ENCODE data around the gene NFATC1.

NFATC1 gene

GRCh38 chr18:79469309-79469708, 73.6 kb downstream of the NFATC1 start:
- H3K27ac ChIP-seq (ENCODE audit: low read length) = no peak overlapping the region
- H2AFZ ChIP-seq (ENCODE audit: low read depth, low read length) = no peak overlapping the region
- H3K4me3 ChIP-seq (ENCODE audit: low read length) = no peak overlapping the region
- no peaks in the 10 kb centered on the region for H3K27me3 ChIP-seq (ENCODE audit: low read depth, low read length)
- TF ChIP-seq EZH2phosphoT487 (IDR thresholded peaks at IDR 0.05; ENCODE audit: low read depth) (no peak), CTCF (IDR thresholded peaks at IDR 0.05; ENCODE audit: low read depth, low read length) (no peak)
- H3K4me1 ChIP-seq (ENCODE audit: low read length) = peaks cover 26% of the 10 kb centered on the region
- no peaks in the 10 kb centered on the region for H3K79me2 ChIP-seq (ENCODE audit: low read length)
- no peaks in the 10 kb centered on the region for H4K20me1 ChIP-seq (ENCODE audit: insufficient read depth, low read length)
- H3K36me3 ChIP-seq (replicated peaks; ENCODE audit: low read depth, low read length) = peaks cover 52% of the 10 kb centered on the region
- H3K9ac ChIP-seq (ENCODE audit: low read length) = no peak overlapping the region
- H3K9me3 ChIP-seq (ENCODE audit: insufficient read depth, low read length) = no peaks in the 10 kb centered on the region
- H3K4me2 ChIP-seq (ENCODE audit: low read length) = no peak overlapping the region

- H4K20me1 ChIP-seq (ENCODE audit: insufficient read depth, low read length) = no peaks in the 10 kb centered on the region
- peaks cover 23% of the 10 kb centered on the region for H3K4me1 ChIP-seq (ENCODE audit: low read length)
- no peak overlapping the region for H3K9ac ChIP-seq (ENCODE audit: low read length)
- no peak overlapping the region for H2AFZ ChIP-seq (ENCODE audit: low read depth, low read length)
- H3K27ac ChIP-seq (ENCODE audit: low read length) = no peak overlapping the region
- no peak overlapping the region for H3K4me3 ChIP-seq (ENCODE audit: low read length)
- no peaks in the 10 kb centered on the region for H3K27me3 ChIP-seq (ENCODE audit: low read depth, low read length)
- H3K9me3 ChIP-seq (ENCODE audit: insufficient read depth, low read length) = no peaks in the 10 kb centered on the region
- TF ChIP-seq EZH2phosphoT487 (IDR thresholded peaks at IDR 0.05; ENCODE audit: low read depth) = no peak
- TF ChIP-seq CTCF (IDR thresholded peaks at IDR 0.05; ENCODE audit: low read depth, low read length) = no peak
- H3K4me2 ChIP-seq (ENCODE audit: low read length) = no peak overlapping the region
- H3K79me2 ChIP-seq (ENCODE audit: low read length) = no peaks in the 10 kb centered on the region
- peaks cover 52% of the 10 kb centered on the region for H3K36me3 ChIP-seq (replicated peaks; ENCODE audit: low read depth, low read length)
These were observed 74.2 kb downstream of the NFATC1 start for GRCh38 chr18:79469751-79470505.

DNA sequence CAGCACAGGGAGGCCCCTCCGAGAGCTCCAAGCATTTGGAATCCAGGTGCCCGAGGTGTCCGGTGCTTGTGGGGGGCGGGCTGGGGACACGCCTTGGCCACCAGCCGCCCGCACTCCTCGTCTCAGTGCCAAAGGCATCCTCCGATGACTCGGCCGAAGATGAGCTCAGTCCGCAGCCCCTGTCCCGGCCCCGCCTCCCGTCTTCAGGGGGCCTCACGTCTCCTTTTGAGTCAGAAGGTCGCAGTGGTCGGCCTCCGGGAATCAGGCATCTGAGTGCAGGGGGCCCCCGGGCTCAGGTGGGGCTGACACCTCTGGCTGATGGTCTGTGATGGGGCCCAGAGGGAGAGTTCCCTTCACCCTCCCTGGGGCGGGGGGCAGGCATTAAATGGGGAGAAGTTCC, 74.8 kb downstream of the NFATC1 start:
- H3K4me1 ChIP-seq (ENCODE audit: low read length) = peaks cover 17% of the 10 kb centered on the region
- no peaks in the 10 kb centered on the region for H3K9me3 ChIP-seq (ENCODE audit: insufficient read depth, low read length)
- TF ChIP-seq CTCF (IDR thresholded peaks at IDR 0.05; ENCODE audit: low read depth, low read length) (no peak), EZH2phosphoT487 (IDR thresholded peaks at IDR 0.05; ENCODE audit: low read depth) (no peak)
- no peaks in the 10 kb centered on the region for H3K27me3 ChIP-seq (ENCODE audit: low read depth, low read length)
- no peaks in the 10 kb centered on the region for H4K20me1 ChIP-seq (ENCODE audit: insufficient read depth, low read length)
- H3K36me3 ChIP-seq (replicated peaks; ENCODE audit: low read depth, low read length) = peaks cover 52% of the 10 kb centered on the region
- H3K4me2 ChIP-seq (ENCODE audit: low read length) = no peak overlapping the region
- no peak overlapping the region for H3K4me3 ChIP-seq (ENCODE audit: low read length)
- H3K27ac ChIP-seq (ENCODE audit: low read length) = no peak overlapping the region
- no peak overlapping the region for H2AFZ ChIP-seq (ENCODE audit: low read depth, low read length)
- H3K79me2 ChIP-seq (ENCODE audit: low read length) = no peaks in the 10 kb centered on the region
- H3K9ac ChIP-seq (ENCODE audit: low read length) = no peak overlapping the region

DNA sequence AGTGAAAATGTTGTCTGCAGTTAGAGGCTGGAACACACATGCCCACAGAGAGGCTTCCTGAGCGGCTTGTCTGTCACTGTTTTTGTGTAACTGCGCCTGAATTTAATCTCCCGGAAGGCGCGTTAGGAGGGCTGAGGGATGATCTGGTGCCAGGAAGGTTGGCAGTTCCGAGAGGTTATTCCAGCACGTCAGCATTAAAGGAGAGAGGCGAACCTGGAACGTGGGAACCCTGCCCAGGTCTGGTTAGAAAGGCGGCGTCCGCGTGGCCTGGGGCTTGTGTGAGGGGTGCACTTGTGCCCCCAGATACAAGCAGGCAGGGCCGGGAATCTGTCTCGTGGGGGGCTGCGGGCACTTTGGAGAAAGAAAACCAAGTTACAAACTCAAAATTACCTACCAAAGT, 75.3 kb downstream of the NFATC1 start:
- Histone ChIP-seq H3K4me2 (ENCODE audit: low read length) (no peak overlapping the region), H3K36me3 (replicated peaks; ENCODE audit: low read depth, low read length) (peaks cover 52% of the 10 kb centered on the region), H3K27me3 (ENCODE audit: low read depth, low read length) (no peaks in the 10 kb centered on the region), H3K9me3 (ENCODE audit: insufficient read depth, low read length) (no peaks in the 10 kb centered on the region), H3K79me2 (ENCODE audit: low read length) (no peaks in the 10 kb centered on the region), H3K4me3 (ENCODE audit: low read length) (no peak overlapping the region), H2AFZ (ENCODE audit: low read depth, low read length) (no peak overlapping the region), H3K27ac (ENCODE audit: low read length) (no peak overlapping the region), H4K20me1 (ENCODE audit: insufficient read depth, low read length) (no peaks in the 10 kb centered on the region), H3K4me1 (ENCODE audit: low read length) (peaks cover 12% of the 10 kb centered on the region), H3K9ac (ENCODE audit: low read length) (no peak overlapping the region)
- TF ChIP-seq CTCF (IDR thresholded peaks at IDR 0.05; ENCODE audit: low read depth, low read length) (no peak), EZH2phosphoT487 (IDR thresholded peaks at IDR 0.05; ENCODE audit: low read depth) (no peak)

Measured in OCI-LY3 (cell line).